PC-9 (cell line): ENCODE data around the gene CFAP46.

Experiments used
- EZH2 ChIP-seq: fragments of 200-600 bp; sonication (generic); IDR thresholded peaks from 2 replicates; pipeline ENCODE4 v1.8.0; 2017; ENCODE audit warnings: antibody characterized with exemption, low read depth
- TF ChIP-seq, protein P1 (sequence below): fragments of 200-600 bp; sonication (generic); conservative IDR thresholded peaks from 2 replicates; pipeline ENCODE4 v1.6.1; 2017; ENCODE audit warnings: mixed run types, antibody characterized with exemption, mild to moderate bottlenecking, moderate library complexity

DNA sequence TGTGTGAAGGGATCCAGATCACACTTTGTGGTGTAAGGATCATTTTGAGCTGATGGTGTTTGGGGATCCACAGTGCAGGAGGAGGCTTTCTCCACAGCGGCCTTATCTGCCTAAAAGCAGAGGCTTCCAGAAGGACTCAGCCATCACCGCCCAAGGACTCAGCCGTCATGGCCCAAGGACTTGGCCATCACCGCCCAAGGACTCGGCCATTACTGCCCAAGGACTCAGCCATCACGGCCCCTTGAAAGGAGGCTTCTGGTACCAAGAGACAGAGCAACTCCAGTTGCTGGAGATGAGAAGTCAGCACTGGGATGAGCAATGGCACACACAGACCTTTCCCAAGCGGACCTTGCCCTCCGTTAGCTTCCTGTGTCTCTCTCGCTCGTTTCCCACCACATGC, 6.0 kb upstream of the CFAP46 start:
- TF ChIP-seq, protein P1, sequence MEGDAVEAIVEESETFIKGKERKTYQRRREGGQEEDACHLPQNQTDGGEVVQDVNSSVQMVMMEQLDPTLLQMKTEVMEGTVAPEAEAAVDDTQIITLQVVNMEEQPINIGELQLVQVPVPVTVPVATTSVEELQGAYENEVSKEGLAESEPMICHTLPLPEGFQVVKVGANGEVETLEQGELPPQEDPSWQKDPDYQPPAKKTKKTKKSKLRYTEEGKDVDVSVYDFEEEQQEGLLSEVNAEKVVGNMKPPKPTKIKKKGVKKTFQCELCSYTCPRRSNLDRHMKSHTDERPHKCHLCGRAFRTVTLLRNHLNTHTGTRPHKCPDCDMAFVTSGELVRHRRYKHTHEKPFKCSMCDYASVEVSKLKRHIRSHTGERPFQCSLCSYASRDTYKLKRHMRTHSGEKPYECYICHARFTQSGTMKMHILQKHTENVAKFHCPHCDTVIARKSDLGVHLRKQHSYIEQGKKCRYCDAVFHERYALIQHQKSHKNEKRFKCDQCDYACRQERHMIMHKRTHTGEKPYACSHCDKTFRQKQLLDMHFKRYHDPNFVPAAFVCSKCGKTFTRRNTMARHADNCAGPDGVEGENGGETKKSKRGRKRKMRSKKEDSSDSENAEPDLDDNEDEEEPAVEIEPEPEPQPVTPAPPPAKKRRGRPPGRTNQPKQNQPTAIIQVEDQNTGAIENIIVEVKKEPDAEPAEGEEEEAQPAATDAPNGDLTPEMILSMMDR, result no peak
- no peak for TF ChIP-seq EZH2
